ENCODE data around the gene DGKI.

DGKI gene

GRCh38 chr7:137547485-137547884 is 299.3 kb downstream of the DGKI start (continued):
- no peak for TF ChIP-seq ZBTB11 (tag by site-specific recombination; conservative IDR thresholded peaks at IDR 0.05; ENCODE audit: low read depth)
- TF ChIP-seq SP7 (tag by site-specific recombination; IDR thresholded peaks at IDR 0.05) = no peak
- no peak for TF ChIP-seq YY1 (tag by site-specific recombination; IDR thresholded peaks at IDR 0.05)
- no peak for TF ChIP-seq INSM2 (tag by site-specific recombination; IDR thresholded peaks at IDR 0.05)

GRCh38 chr7:137546671-137547070 is 300.1 kb downstream of the DGKI start:
- POLR2A ChIA-PET = no interaction called here

More at GRCh38 chr7:137546671-137547070, 300.1 kb downstream of the DGKI start:
- TF ChIP-seq ZNF280C (tag by site-specific recombination; IDR thresholded peaks at IDR 0.05) (no peak), ZNF514 (tag by site-specific recombination; IDR thresholded peaks at IDR 0.05) (no peak), ZNF549 (tag by site-specific recombination; IDR thresholded peaks at IDR 0.05) (no peak), GLI4 (tag by site-specific recombination; IDR thresholded peaks at IDR 0.05) (no peak), ZNF10 (tag by site-specific recombination; IDR thresholded peaks at IDR 0.05) (no peak), PATZ1 (tag by site-specific recombination; IDR thresholded peaks at IDR 0.05) (no peak), ZNF423 (tag by site-specific recombination; IDR thresholded peaks at IDR 0.05) (no peak), GLIS2 (tag by site-specific recombination; IDR thresholded peaks at IDR 0.05) (no peak), ZSCAN18 (tag by site-specific recombination; IDR thresholded peaks at IDR 0.05) (no peak), ZFP3 (tag by site-specific recombination; IDR thresholded peaks at IDR 0.05; ENCODE audit: low read depth) (no peak)
- Histone ChIP-seq H3K27ac (ENCODE audit: extremely low read depth, low read depth, low read length) (no peak overlapping the region), H3K36me3 (ENCODE audit: control insufficient read depth in 2 of 2, insufficient read depth in 1 of 2, low read length in 2 of 2) (no peaks in the 10 kb centered on the region), H3K9me3 (ENCODE audit: control insufficient read depth, insufficient read depth, low read depth, low read length) (no peaks in the 10 kb centered on the region), H3K4me3 (ENCODE audit: low read depth, low read length) (no peak overlapping the region), H3K4me1 (ENCODE audit: control insufficient read depth, insufficient read depth, low read length) (no peaks in the 10 kb centered on the region)
- CTCF ChIA-PET = no interaction called here
